Smooth muscle cell of the pulmonary artery (primary cell): Measurements from ENCODE around the gene RBM47. TPM values are rescaled to one million over a fixed set of nuclear protein-coding genes. Genes with fewer than 3 reads are reported as not detected.

Experiments used
- total RNA-seq: library from RNA; depleted of rRNA; stranded (reverse); fragments of >200 nt; gene quantifications from 2 replicates; pipeline ENCODE4 v1.2.3, GENCODE V29; 2014

RBM47 gene
- 0.26 and 0.56 TPM in 2 replicates for total RNA-seq

DNA sequence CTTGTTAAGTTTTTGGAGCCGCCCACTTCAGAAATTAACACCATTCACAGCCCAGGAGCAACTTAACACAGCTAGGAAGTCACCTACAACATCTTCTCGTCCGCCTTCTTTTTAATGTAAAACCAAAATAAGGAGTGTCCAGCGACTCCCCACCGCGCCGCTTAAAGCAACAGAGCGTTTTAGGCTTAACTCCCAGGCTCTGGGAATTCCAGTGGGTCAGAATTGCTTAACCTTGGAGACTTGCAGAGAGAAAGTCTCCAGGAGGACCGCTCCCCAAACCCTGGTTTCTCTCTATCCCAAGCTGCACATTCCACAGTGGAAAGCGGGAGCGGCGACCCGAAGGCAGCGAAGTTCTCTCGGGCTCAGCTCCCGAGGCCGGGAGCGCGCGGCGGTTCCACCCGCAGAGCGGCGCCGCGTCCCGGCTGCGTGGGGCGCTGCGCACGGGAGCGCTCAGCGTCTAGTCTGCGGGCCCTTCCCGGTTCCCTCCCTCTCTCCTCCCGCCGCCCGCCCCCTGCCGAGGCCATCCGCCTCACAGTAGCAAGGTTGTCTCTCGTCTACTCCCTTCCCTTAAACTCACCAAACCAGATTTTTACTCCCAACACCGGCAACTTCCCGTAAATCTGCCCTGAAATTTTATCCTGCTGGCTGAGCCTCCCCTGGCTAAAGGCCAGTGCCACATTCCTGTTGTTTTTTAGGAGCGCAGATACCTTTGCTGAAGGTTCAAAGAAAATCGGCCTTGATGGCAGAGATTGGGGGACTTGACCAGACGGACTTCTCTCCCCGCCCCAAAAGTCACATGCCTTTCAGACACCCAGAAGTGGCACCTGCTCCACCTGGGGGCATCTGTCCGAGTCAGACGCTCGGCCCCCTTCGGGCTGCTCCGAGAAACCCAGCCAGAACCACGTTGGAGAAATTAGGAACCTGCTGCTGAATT lies at the start of gene RBM47:
TSS of gene RBM47 (minus strand) at position 464 of the 934 bp plus-strand sequence. CDS start 190,971 bp downstream, outside the sequence.

Other genes with a start within 250 kb of the RBM47 start
- 0.07 TPM in 1 of 2 replicates, not detected in the other for gene NSUN7, start 120.1 kb upstream of the RBM47 start, total RNA-seq